Fibroblast of lung (primary cell): Measurements from ENCODE around the gene COMMD7. TPM values are rescaled to one million over a fixed set of nuclear protein-coding genes. Genes with fewer than 3 reads are reported as not detected.
A peak's percentile ranks its signal among the peaks of the same experiment; 100 is the strongest.

ENCODE experiments used
- DNase-seq, 2 donors: peaks; one replicate each; pipeline versions ENCODE4 v3.0.0 to v3.0.0-alpha.2; 2010; ENCODE audit warnings: low read depth in 2 of 2
- H2AFZ ChIP-seq: 2 replicates; pipeline ENCODE4 v1.5.1; 2012; ENCODE audit warnings: low read length, control low read depth, inconsistent platforms
- H3K27ac ChIP-seq: 2 replicates; pipeline ENCODE4 v1.5.1; 2011; ENCODE audit warnings: low read length, control low read depth; ENCODE audit not compliant: insufficient read depth
- H3K27me3 ChIP-seq: 2 replicates; pipeline ENCODE4 v1.5.1; 2011; ENCODE audit warnings: mild to moderate bottlenecking, low read length; ENCODE audit not compliant: control insufficient read depth, insufficient read depth
- H3K36me3 ChIP-seq: 2 replicates; pipeline ENCODE4 v1.5.1; 2011; ENCODE audit warnings: low read length; ENCODE audit not compliant: control insufficient read depth, insufficient read depth
- H3K4me1 ChIP-seq: 2 replicates; pipeline ENCODE4 v1.5.1; 2011; ENCODE audit warnings: low read length; ENCODE audit not compliant: control insufficient read depth, insufficient read depth; ENCODE audit errors: extremely low read depth
- H3K4me2 ChIP-seq: 2 replicates; pipeline ENCODE4 v1.5.1; 2011; ENCODE audit warnings: low read length, control low read depth; ENCODE audit not compliant: insufficient read depth; ENCODE audit errors: extremely low read depth
- H3K4me3 ChIP-seq, 4 experiments: fragments of 200-600 bp in 1 of 4; sonication (generic) in 1 of 4; replicated peaks in 1 of 4; 2 replicates each; pipeline ENCODE4 v1.5.1; 2011 to 2016; ENCODE audit warnings: low read length in 4 of 4, low read depth in 3 of 4, mild to moderate bottlenecking in 3 of 4, control low read depth in 2 of 4, inconsistent platforms in 1 of 4, mixed read lengths in 1 of 4; ENCODE audit not compliant: insufficient read depth in 1 of 4; ENCODE audit errors: control extremely low read depth in 1 of 4
- H3K79me2 ChIP-seq: 2 replicates; pipeline ENCODE4 v1.5.1; 2012; ENCODE audit warnings: mild to moderate bottlenecking, low read length, inconsistent platforms; ENCODE audit not compliant: control insufficient read depth, insufficient read depth
- H3K9ac ChIP-seq: 2 replicates; pipeline ENCODE4 v1.5.1; 2011; ENCODE audit warnings: mild to moderate bottlenecking, low read length, control low read depth; ENCODE audit not compliant: insufficient read depth
- H3K9me3 ChIP-seq: 2 replicates; pipeline ENCODE4 v1.5.1; 2012; ENCODE audit warnings: low read depth, low read length; ENCODE audit not compliant: control insufficient read depth, insufficient read depth
- H4K20me1 ChIP-seq: 2 replicates; pipeline ENCODE4 v1.5.1; 2011; ENCODE audit warnings: low read length; ENCODE audit not compliant: control insufficient read depth, insufficient read depth; ENCODE audit errors: extremely low read depth
- CTCF ChIP-seq, 2 donors: IDR thresholded peaks in 1 of 2; conservative IDR thresholded peaks in 1 of 2; 1 replicate in 1 of 2; 2 replicates in 1 of 2; pipeline ENCODE4 v1.5.1; 2011 to 2012; ENCODE audit warnings: low read length in 2 of 2, control low read depth in 1 of 2, inconsistent platforms in 1 of 2, low read depth in 1 of 2, mild to moderate bottlenecking in 1 of 2
- EZH2 ChIP-seq: IDR thresholded peaks from 2 replicates; pipeline ENCODE4 v1.5.1; 2012; ENCODE audit warnings: low read length, control low read depth, mild to moderate bottlenecking; ENCODE audit errors: missing control alignments
- polyA plus RNA-seq, 2 donors: library from polyadenylated mRNA; depleted of rRNA in 1 of 2; stranded (reverse) in 1 of 2; unstranded in 1 of 2; fragments of >200 nt; gene quantifications; 2 replicates each; pipeline ENCODE4 v1.2.1, GENCODE V29; 2011 to 2012; ENCODE audit warnings: missing spikeins in 1 of 2
- total RNA-seq: library from RNA; depleted of rRNA; stranded (reverse); fragments of >200 nt; gene quantifications from 2 replicates; pipeline ENCODE4 v1.2.1, GENCODE V29; 2014

The COMMD7 gene
- total and polyA plus RNA-seq, 2 donors (not counting 1 experiment from before 2014, with no cell fraction given) = 39.6 to 68.5 TPM

- Histone ChIP-seq H3K4me2 (peak overlapping the region; percentile 17), H3K4me3 (no peak overlapping the region), H3K9me3 (no peaks in the 10 kb centered on the region), H2AFZ (no peak overlapping the region), H3K27ac (peak overlapping the region; percentile 49), H3K9ac (no peak overlapping the region), H3K4me1 (peaks cover 9% of the 10 kb centered on the region), H3K79me2 (no peaks in the 10 kb centered on the region), H3K27me3 (no peaks in the 10 kb centered on the region), H4K20me1 (no peaks in the 10 kb centered on the region), H3K36me3 (peaks cover 7% of the 10 kb centered on the region)
- no peak for TF ChIP-seq CTCF (conservative IDR thresholded peaks at IDR 0.05 in 1 of 2, IDR thresholded peaks at IDR 0.05 in 1 of 2; ENCODE audit: low read depth in 1 of 2, low read length in 2 of 2)
- DNase-seq = peak in 1 of 2 donors; percentile 77
Observed at GRCh38 chr20:32707691-32708581, 35.3 kb downstream of the COMMD7 start.

GRCh38 chr20:32706486-32706885 lies 36.8 kb downstream of the COMMD7 start:
- no peak overlapping the region for H3K27ac ChIP-seq
- DNase-seq = no peak

More at GRCh38 chr20:32706486-32706885, 36.8 kb downstream of the COMMD7 start:
- Histone ChIP-seq H3K4me1 (peaks cover 9% of the 10 kb centered on the region), H3K4me2 (no peak overlapping the region), H3K79me2 (no peaks in the 10 kb centered on the region), H2AFZ (no peak overlapping the region), H3K9me3 (no peaks in the 10 kb centered on the region), H4K20me1 (no peaks in the 10 kb centered on the region), H3K27me3 (no peaks in the 10 kb centered on the region), H3K9ac (no peak overlapping the region), H3K36me3 (peaks cover 8% of the 10 kb centered on the region), H3K4me3 (no peak overlapping the region)
- no peak for TF ChIP-seq CTCF (conservative IDR thresholded peaks at IDR 0.05 in 1 of 2, IDR thresholded peaks at IDR 0.05 in 1 of 2; ENCODE audit: low read depth in 1 of 2, low read length in 2 of 2)
- TF ChIP-seq EZH2 = no peak
